ENCODE data around the gene ALB. TPM values are rescaled to one million over a fixed set of nuclear protein-coding genes. Genes with fewer than 3 reads are reported as not detected.

Gene ALB
- total and polyA plus RNA-seq, 2 of the 8 experiments (the other 6 are each of a cell fraction or from before 2014, with no cell fraction given): 0.12 TPM; not detected in 1

DNA sequence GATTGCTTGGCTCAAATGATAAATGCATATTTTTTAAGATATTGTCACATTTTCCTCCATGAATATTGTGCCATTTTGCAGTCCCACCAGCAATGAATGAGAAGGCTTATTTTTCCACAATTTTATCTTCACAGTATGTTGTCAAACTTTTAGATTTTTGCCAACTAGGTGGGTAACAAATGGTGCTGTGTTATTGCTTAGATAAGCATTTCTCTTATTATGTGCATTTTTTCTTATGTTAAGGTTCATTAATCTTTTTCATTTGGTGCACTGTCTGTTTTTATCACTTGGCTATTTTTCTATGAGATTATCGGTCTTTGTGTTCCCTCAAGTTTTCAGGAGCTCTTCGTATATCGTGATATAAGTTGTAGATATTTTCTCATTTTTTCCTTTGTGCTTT is 64.1 kb downstream of the ALB start (continued):
- TF ChIP-seq, protein P1, sequence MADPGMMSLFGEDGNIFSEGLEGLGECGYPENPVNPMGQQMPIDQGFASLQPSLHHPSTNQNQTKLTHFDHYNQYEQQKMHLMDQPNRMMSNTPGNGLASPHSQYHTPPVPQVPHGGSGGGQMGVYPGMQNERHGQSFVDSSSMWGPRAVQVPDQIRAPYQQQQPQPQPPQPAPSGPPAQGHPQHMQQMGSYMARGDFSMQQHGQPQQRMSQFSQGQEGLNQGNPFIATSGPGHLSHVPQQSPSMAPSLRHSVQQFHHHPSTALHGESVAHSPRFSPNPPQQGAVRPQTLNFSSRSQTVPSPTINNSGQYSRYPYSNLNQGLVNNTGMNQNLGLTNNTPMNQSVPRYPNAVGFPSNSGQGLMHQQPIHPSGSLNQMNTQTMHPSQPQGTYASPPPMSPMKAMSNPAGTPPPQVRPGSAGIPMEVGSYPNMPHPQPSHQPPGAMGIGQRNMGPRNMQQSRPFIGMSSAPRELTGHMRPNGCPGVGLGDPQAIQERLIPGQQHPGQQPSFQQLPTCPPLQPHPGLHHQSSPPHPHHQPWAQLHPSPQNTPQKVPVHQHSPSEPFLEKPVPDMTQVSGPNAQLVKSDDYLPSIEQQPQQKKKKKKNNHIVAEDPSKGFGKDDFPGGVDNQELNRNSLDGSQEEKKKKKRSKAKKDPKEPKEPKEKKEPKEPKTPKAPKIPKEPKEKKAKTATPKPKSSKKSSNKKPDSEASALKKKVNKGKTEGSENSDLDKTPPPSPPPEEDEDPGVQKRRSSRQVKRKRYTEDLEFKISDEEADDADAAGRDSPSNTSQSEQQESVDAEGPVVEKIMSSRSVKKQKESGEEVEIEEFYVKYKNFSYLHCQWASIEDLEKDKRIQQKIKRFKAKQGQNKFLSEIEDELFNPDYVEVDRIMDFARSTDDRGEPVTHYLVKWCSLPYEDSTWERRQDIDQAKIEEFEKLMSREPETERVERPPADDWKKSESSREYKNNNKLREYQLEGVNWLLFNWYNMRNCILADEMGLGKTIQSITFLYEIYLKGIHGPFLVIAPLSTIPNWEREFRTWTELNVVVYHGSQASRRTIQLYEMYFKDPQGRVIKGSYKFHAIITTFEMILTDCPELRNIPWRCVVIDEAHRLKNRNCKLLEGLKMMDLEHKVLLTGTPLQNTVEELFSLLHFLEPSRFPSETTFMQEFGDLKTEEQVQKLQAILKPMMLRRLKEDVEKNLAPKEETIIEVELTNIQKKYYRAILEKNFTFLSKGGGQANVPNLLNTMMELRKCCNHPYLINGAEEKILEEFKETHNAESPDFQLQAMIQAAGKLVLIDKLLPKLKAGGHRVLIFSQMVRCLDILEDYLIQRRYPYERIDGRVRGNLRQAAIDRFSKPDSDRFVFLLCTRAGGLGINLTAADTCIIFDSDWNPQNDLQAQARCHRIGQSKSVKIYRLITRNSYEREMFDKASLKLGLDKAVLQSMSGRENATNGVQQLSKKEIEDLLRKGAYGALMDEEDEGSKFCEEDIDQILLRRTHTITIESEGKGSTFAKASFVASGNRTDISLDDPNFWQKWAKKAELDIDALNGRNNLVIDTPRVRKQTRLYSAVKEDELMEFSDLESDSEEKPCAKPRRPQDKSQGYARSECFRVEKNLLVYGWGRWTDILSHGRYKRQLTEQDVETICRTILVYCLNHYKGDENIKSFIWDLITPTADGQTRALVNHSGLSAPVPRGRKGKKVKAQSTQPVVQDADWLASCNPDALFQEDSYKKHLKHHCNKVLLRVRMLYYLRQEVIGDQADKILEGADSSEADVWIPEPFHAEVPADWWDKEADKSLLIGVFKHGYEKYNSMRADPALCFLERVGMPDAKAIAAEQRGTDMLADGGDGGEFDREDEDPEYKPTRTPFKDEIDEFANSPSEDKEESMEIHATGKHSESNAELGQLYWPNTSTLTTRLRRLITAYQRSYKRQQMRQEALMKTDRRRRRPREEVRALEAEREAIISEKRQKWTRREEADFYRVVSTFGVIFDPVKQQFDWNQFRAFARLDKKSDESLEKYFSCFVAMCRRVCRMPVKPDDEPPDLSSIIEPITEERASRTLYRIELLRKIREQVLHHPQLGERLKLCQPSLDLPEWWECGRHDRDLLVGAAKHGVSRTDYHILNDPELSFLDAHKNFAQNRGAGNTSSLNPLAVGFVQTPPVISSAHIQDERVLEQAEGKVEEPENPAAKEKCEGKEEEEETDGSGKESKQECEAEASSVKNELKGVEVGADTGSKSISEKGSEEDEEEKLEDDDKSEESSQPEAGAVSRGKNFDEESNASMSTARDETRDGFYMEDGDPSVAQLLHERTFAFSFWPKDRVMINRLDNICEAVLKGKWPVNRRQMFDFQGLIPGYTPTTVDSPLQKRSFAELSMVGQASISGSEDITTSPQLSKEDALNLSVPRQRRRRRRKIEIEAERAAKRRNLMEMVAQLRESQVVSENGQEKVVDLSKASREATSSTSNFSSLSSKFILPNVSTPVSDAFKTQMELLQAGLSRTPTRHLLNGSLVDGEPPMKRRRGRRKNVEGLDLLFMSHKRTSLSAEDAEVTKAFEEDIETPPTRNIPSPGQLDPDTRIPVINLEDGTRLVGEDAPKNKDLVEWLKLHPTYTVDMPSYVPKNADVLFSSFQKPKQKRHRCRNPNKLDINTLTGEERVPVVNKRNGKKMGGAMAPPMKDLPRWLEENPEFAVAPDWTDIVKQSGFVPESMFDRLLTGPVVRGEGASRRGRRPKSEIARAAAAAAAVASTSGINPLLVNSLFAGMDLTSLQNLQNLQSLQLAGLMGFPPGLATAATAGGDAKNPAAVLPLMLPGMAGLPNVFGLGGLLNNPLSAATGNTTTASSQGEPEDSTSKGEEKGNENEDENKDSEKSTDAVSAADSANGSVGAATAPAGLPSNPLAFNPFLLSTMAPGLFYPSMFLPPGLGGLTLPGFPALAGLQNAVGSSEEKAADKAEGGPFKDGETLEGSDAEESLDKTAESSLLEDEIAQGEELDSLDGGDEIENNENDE (IDR thresholded peaks at IDR 0.05; ENCODE audit: insufficient replicate concordance, low read length): no peak
- TF ChIP-seq KDM1A (IDR thresholded peaks at IDR 0.05; ENCODE audit: borderline replicate concordance, low read length) (no peak), RFX5 (IDR thresholded peaks at IDR 0.05; ENCODE audit: borderline replicate concordance, low read depth, low read length) (no peak), TCF12 (IDR thresholded peaks at IDR 0.05; ENCODE audit: low read depth, low read length) (no peak), SIX5 (IDR thresholded peaks at IDR 0.05; ENCODE audit: low read depth, low read length) (no peak), KDM5A (IDR thresholded peaks at IDR 0.05; ENCODE audit: low read length) (no peak), SP4 (IDR thresholded peaks at IDR 0.05; ENCODE audit: low read length) (no peak)
- TF ChIP-seq, protein P2, sequence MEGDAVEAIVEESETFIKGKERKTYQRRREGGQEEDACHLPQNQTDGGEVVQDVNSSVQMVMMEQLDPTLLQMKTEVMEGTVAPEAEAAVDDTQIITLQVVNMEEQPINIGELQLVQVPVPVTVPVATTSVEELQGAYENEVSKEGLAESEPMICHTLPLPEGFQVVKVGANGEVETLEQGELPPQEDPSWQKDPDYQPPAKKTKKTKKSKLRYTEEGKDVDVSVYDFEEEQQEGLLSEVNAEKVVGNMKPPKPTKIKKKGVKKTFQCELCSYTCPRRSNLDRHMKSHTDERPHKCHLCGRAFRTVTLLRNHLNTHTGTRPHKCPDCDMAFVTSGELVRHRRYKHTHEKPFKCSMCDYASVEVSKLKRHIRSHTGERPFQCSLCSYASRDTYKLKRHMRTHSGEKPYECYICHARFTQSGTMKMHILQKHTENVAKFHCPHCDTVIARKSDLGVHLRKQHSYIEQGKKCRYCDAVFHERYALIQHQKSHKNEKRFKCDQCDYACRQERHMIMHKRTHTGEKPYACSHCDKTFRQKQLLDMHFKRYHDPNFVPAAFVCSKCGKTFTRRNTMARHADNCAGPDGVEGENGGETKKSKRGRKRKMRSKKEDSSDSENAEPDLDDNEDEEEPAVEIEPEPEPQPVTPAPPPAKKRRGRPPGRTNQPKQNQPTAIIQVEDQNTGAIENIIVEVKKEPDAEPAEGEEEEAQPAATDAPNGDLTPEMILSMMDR (IDR thresholded peaks at IDR 0.05; ENCODE audit: control extremely low read depth in 1 of 3, insufficient read depth in 1 of 3, low read depth in 1 of 3, low read length in 3 of 3): no peak
- TF ChIP-seq, protein P3, sequence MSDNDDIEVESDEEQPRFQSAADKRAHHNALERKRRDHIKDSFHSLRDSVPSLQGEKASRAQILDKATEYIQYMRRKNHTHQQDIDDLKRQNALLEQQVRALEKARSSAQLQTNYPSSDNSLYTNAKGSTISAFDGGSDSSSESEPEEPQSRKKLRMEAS (IDR thresholded peaks at IDR 0.05): no peak

All from H1 (cell line).